ENCODE results near the gene STK38L. TPM values are rescaled to one million over a fixed set of nuclear protein-coding genes. Genes with fewer than 3 reads are reported as not detected.

Gene STK38L
- total and polyA plus RNA-seq, 2 of the 4 experiments (the other 2 are of a cell fraction) = 5.1 to 7.2 TPM

- Histone ChIP-seq H2BK20ac (ENCODE audit: low read depth, low read length) (no peak overlapping the region), H3K9me1 (ENCODE audit: insufficient read depth, low read length) (no peaks in the 10 kb centered on the region; the same call in 1 of the 2 replicates), H3K14ac (replicated peaks; ENCODE audit: low read depth, low read length) (no peak overlapping the region), H4K8ac (ENCODE audit: low read depth in 2 of 2, low read length in 2 of 2) (no peak overlapping the region), H3K27ac (ENCODE audit: insufficient read depth, low read length) (no peak overlapping the region), H4K91ac (ENCODE audit: insufficient read depth, low read depth, low read length) (no peak overlapping the region), H3K9ac (ENCODE audit: low read depth, low read length) (no peak overlapping the region), H3K4me1 (ENCODE audit: control insufficient read depth, insufficient read depth, low read length) (peaks cover 2% of the 10 kb centered on the region), H2AK9ac (replicated peaks; ENCODE audit: low read depth, low read length, poor library complexity) (no peak overlapping the region), H3K36me3 (ENCODE audit: control insufficient read depth, insufficient read depth, low read length) (peaks cover 6% of the 10 kb centered on the region), H3K9me3 (ENCODE audit: control insufficient read depth, insufficient read depth, low read length) (no peaks in the 10 kb centered on the region), H3K18ac (ENCODE audit: low read depth, low read length) (no peak overlapping the region), H3K79me1 (ENCODE audit: low read depth in 1 of 2, low read length in 2 of 2) (peaks cover 3 to 14% of the 10 kb centered on the region in 2 experiments; a peak in 1 of 4 replicates), H2BK120ac (ENCODE audit: low read depth, low read length) (no peak overlapping the region), H4K5ac (ENCODE audit: low read depth, low read length) (no peak overlapping the region), H2AK5ac (ENCODE audit: low read depth, low read length) (no peak overlapping the region), H4K20me1 (ENCODE audit: insufficient read depth, low read length) (no peaks in the 10 kb centered on the region), H2BK15ac (ENCODE audit: low read depth, low read length) (no peak overlapping the region), H3K23ac (ENCODE audit: low read depth, low read length) (no peak overlapping the region), H3K27me3 (ENCODE audit: control insufficient read depth, insufficient read depth, low read length) (no peaks in the 10 kb centered on the region), H3K4me3 (ENCODE audit: insufficient read depth, low read depth, low read length) (no peak overlapping the region), H2BK5ac (ENCODE audit: low read depth, low read length, poor library complexity, severe bottlenecking) (no peak overlapping the region), H3K4ac (ENCODE audit: low read depth, low read length) (no peak overlapping the region), H3K4me2 (ENCODE audit: low read depth, low read length) (no peak overlapping the region), H3K56ac (ENCODE audit: extremely low read depth, insufficient read depth, low read length) (no peak overlapping the region), H2AFZ (replicated peaks; ENCODE audit: low read length, poor library complexity) (no peak overlapping the region)
- CTCF ChIA-PET = no interaction called here
- dilution Hi-C loops (cut with HindIII; ENCODE audit: low sequenced_read_pairs, unreplicated experiment) (no loop called here), intact Hi-C loops (cut with micrococcal nuclease) (no loop called here), in situ Hi-C loops (cut with MboI; ENCODE audit: low sequenced_read_pairs) (no loop called here)
- DNase-seq (no peak), ATAC-seq (ENCODE audit: low read depth) (no peak)
- no peak for TF ChIP-seq CHD1 (IDR thresholded peaks at IDR 0.05; ENCODE audit: low read depth, low read length)
- TF ChIP-seq MAZ (IDR thresholded peaks at IDR 0.05; ENCODE audit: borderline replicate concordance, low read depth, low read length) = no peak
- no peak for TF ChIP-seq SMC3 (IDR thresholded peaks at IDR 0.05; ENCODE audit: low read depth, low read length)
- TF ChIP-seq RCOR1 (IDR thresholded peaks at IDR 0.05; ENCODE audit: insufficient replicate concordance, low read length) = no peak
- TF ChIP-seq POLR2A (IDR thresholded peaks at IDR 0.05; ENCODE audit: low read depth, low read length) = no peak
- TF ChIP-seq, protein P1, sequence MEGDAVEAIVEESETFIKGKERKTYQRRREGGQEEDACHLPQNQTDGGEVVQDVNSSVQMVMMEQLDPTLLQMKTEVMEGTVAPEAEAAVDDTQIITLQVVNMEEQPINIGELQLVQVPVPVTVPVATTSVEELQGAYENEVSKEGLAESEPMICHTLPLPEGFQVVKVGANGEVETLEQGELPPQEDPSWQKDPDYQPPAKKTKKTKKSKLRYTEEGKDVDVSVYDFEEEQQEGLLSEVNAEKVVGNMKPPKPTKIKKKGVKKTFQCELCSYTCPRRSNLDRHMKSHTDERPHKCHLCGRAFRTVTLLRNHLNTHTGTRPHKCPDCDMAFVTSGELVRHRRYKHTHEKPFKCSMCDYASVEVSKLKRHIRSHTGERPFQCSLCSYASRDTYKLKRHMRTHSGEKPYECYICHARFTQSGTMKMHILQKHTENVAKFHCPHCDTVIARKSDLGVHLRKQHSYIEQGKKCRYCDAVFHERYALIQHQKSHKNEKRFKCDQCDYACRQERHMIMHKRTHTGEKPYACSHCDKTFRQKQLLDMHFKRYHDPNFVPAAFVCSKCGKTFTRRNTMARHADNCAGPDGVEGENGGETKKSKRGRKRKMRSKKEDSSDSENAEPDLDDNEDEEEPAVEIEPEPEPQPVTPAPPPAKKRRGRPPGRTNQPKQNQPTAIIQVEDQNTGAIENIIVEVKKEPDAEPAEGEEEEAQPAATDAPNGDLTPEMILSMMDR (conservative IDR thresholded peaks at IDR 0.05; ENCODE audit: low read depth, low read length) = no peak
- WGBS, 2 experiments (ENCODE audit: extremely low coverage in 2 of 2, insufficient read length in 1 of 2) = no CpG with 5 or more reads among the region's 4 CpGs
- POLR2A ChIA-PET (ENCODE audit: unreplicated experiment) = no interaction called here
- BruUV-seq (replicated peaks) = no TSS peak
These were observed 53.5 kb downstream of the STK38L start for GRCh38 chr12:27297566-27297965.

All from IMR-90 (cell line).